ENCODE measurements around the gene PTF1A.

- no peak for TF ChIP-seq CTCF (IDR thresholded peaks at IDR 0.05)
- no peak for TF ChIP-seq POLR2A (IDR thresholded peaks at IDR 0.05)
Measured at GRCh38 chr10:23150610-23151009, 41.5 kb upstream of the PTF1A start.
